Right lobe of liver (tissue), 4 donors: ENCODE data around the gene PRSS48.

ENCODE experiments used
- POLR2A ChIP-seq: fragments of 450-650 bp; IDR thresholded peaks from one replicate; pipeline ENCODE4 v1.6.1; 2017; ENCODE audit warnings: antibody characterized with exemption, mild to moderate bottlenecking
- TF ChIP-seq, protein P1 (sequence below), 4 donors: fragments of 200-600 bp in 3 of 4; fragments of 450-650 bp in 1 of 4; IDR thresholded peaks; one replicate each; pipeline versions ENCODE4 v1.5.1 to v1.8.0; 2016 to 2022; ENCODE audit warnings: antibody characterized with exemption in 4 of 4, mild to moderate bottlenecking in 2 of 4
- donor health status: DM: no; HTN: no; CAD: no.
- donor health status: DM: no; HTN: no; CAD: no.
- donor health status: DM: no; HTN: yes; CAD: no.

DNA sequence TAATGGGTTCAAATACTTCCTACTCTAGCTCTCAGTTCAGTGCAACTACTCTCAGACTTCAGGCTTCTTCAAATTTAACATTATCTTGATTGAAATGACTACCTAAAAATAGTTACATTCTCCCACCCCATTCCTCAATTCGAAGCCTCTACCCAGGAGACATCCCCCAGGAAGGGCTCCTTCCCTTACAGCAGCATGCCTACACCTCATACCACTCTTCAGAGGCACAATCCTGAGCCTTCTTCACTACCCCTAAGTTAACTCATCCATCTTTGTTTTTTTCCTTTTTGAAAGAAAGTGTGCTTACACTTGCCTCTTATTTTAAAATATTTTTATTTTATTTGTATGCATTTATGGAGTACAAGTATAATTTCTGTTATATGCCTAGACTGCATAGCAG lies 17.2 kb upstream of the PRSS48 start:
- TF ChIP-seq, protein P1, sequence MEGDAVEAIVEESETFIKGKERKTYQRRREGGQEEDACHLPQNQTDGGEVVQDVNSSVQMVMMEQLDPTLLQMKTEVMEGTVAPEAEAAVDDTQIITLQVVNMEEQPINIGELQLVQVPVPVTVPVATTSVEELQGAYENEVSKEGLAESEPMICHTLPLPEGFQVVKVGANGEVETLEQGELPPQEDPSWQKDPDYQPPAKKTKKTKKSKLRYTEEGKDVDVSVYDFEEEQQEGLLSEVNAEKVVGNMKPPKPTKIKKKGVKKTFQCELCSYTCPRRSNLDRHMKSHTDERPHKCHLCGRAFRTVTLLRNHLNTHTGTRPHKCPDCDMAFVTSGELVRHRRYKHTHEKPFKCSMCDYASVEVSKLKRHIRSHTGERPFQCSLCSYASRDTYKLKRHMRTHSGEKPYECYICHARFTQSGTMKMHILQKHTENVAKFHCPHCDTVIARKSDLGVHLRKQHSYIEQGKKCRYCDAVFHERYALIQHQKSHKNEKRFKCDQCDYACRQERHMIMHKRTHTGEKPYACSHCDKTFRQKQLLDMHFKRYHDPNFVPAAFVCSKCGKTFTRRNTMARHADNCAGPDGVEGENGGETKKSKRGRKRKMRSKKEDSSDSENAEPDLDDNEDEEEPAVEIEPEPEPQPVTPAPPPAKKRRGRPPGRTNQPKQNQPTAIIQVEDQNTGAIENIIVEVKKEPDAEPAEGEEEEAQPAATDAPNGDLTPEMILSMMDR (IDR thresholded peaks at IDR 0.05) = no peak
- no peak for TF ChIP-seq POLR2A
